ENCODE measurements around the gene CORO2A.

- TF ChIP-seq, protein P1, sequence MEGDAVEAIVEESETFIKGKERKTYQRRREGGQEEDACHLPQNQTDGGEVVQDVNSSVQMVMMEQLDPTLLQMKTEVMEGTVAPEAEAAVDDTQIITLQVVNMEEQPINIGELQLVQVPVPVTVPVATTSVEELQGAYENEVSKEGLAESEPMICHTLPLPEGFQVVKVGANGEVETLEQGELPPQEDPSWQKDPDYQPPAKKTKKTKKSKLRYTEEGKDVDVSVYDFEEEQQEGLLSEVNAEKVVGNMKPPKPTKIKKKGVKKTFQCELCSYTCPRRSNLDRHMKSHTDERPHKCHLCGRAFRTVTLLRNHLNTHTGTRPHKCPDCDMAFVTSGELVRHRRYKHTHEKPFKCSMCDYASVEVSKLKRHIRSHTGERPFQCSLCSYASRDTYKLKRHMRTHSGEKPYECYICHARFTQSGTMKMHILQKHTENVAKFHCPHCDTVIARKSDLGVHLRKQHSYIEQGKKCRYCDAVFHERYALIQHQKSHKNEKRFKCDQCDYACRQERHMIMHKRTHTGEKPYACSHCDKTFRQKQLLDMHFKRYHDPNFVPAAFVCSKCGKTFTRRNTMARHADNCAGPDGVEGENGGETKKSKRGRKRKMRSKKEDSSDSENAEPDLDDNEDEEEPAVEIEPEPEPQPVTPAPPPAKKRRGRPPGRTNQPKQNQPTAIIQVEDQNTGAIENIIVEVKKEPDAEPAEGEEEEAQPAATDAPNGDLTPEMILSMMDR (IDR thresholded peaks at IDR 0.05): no peak
- TF ChIP-seq POLR2A (IDR thresholded peaks at IDR 0.05): no peak
- TF ChIP-seq POLR2AphosphoS5 (IDR thresholded peaks at IDR 0.05): no peak
These were observed 49.2 kb upstream of the CORO2A start for GRCh38 chr9:98241357-98242300.
